Coronary artery (tissue), 2 donors: ENCODE data around the gene TTI1.
"Not testable (repeated sequence)": the region's sequence is repeated elsewhere in the genome, so short reads cannot be mapped to it uniquely, and the experiment has no call there.

Source experiments
- DNase-seq: peaks from one replicate; pipeline ENCODE4 v3.0.0-alpha.2; 2017; ENCODE audit warnings: low spot score
- H3K27ac ChIP-seq, 2 donors: fragments of 200-600 bp; sonication (generic); one replicate each; pipeline ENCODE4 v1.5.1; 2016 to 2019
- H3K4me3 ChIP-seq: fragments of 200-600 bp; sonication (generic); 2 replicates; pipeline ENCODE4 v1.5.1; 2016; ENCODE audit warnings: mild to moderate bottlenecking, moderate library complexity
- TF ChIP-seq, protein P1 (sequence below): fragments of 200-600 bp; sonication (generic); IDR thresholded peaks from one replicate; pipeline ENCODE4 v1.5.1; 2019; ENCODE audit warnings: antibody characterized with exemption

The TTI1 gene

GRCh38 chr20:38017959-38018358, 15.3 kb downstream of the TTI1 start:
- DNase-seq = no peak
- TF ChIP-seq, protein P1, sequence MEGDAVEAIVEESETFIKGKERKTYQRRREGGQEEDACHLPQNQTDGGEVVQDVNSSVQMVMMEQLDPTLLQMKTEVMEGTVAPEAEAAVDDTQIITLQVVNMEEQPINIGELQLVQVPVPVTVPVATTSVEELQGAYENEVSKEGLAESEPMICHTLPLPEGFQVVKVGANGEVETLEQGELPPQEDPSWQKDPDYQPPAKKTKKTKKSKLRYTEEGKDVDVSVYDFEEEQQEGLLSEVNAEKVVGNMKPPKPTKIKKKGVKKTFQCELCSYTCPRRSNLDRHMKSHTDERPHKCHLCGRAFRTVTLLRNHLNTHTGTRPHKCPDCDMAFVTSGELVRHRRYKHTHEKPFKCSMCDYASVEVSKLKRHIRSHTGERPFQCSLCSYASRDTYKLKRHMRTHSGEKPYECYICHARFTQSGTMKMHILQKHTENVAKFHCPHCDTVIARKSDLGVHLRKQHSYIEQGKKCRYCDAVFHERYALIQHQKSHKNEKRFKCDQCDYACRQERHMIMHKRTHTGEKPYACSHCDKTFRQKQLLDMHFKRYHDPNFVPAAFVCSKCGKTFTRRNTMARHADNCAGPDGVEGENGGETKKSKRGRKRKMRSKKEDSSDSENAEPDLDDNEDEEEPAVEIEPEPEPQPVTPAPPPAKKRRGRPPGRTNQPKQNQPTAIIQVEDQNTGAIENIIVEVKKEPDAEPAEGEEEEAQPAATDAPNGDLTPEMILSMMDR = no peak
- Histone ChIP-seq H3K4me3 (no peak overlapping the region), H3K27ac (no peak overlapping the region)

DNA sequence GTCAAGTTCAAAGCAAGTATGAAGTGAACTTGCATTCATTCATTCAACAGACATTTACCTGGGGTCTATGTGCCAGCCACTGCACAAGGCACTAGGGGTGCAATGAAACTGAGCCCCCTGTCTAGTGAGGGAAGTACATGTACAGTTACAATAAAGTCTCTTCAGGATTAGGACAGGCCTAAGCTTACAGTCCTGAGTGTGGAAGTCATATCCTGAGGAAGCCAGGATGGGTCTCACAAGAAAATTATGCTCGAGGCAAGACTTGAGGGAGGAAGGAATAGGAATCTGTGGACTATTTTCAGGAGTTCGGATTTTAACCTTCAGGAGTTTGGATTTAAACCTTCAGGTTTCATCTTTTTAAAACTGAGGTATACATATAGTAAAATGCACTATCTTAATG, 19.4 kb downstream of the TTI1 start:
- H3K4me3 ChIP-seq = no peak overlapping the region
- H3K27ac ChIP-seq = no peak overlapping the region
- TF ChIP-seq, protein P1 = no peak
- no peak for DNase-seq

DNA sequence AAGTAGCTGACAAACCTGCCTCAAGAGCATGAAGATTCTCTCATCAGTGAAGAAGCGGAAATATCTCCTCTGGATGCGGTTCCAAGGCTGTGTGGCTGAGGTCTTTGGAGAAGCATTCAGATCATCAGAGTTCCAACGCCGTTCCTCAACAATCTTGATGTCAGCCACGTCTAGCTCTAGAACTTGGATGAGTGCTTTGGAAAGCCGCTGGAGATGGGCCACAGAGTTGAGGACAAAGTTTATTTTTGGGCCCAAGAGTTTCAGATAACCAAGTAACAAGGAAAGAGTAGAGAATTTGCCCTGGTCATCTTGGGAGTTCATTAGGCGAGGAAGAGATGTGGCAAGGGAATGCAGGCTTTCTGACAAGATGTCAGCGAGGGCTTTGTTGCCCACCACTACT, 20.9 kb downstream of the TTI1 start:
- TF ChIP-seq, protein P1 = no peak
- no peak for DNase-seq
- Histone ChIP-seq H3K27ac (no peak overlapping the region), H3K4me3 (no peak overlapping the region)

GRCh38 chr20:38011696-38012095, 21.6 kb downstream of the TTI1 start:
- H3K27ac ChIP-seq = no peak overlapping the region
- DNase-seq = no peak

GRCh38 chr20:38009416-38009815, 23.8 kb downstream of the TTI1 start:
- H3K27ac ChIP-seq, DNase-seq, H3K4me3 ChIP-seq: not testable (repeated sequence)

More at GRCh38 chr20:38011696-38012095, 21.6 kb downstream of the TTI1 start:
- H3K4me3 ChIP-seq = no peak overlapping the region
- TF ChIP-seq, protein P1 = no peak

DNA sequence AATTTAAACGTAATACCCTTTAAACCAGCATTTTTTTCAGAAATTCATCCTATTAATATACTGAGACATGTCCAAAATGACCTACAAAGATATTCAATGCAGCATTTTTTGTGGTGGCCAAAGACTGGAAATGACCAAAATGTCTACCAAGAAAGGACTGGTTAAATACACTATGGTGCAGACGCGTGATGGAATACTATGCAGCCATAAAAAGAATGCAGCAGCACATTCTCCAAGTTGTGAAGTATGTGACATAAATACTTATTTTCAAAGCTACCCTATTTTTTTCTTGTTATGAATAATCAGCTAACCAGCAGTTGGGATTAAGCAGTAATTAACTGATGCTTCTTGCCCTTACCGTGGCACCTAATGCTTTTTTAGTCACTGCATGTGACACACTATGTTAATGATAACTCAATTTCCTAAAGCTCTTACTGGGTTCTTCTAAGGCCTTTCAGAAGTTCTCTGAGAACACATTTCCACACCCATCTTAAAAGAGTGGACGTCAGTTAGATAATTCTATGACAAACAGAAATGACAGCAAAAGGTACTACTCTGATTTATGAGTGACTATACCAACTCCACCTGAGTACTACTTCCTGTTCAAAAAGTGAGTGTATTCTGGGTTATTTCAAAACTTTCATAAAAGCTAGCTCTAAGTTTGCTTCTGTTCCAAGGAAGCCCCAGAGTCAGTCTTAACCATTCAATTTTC, 24.9 kb downstream of the TTI1 start:
- DNase-seq = no peak
- H3K4me3 ChIP-seq = no peak overlapping the region
- H3K27ac ChIP-seq = no peak overlapping the region
- TF ChIP-seq, protein P1 = no peak

GRCh38 chr20:38007526-38007925, 25.7 kb downstream of the TTI1 start:
- TF ChIP-seq, protein P1 = no peak
- no peak for DNase-seq

More at GRCh38 chr20:38007526-38007925, 25.7 kb downstream of the TTI1 start:
- Histone ChIP-seq H3K4me3 (no peak overlapping the region), H3K27ac (no peak overlapping the region)
